ENCODE measurements around the gene PLCB4.

The PLCB4 gene

DNA sequence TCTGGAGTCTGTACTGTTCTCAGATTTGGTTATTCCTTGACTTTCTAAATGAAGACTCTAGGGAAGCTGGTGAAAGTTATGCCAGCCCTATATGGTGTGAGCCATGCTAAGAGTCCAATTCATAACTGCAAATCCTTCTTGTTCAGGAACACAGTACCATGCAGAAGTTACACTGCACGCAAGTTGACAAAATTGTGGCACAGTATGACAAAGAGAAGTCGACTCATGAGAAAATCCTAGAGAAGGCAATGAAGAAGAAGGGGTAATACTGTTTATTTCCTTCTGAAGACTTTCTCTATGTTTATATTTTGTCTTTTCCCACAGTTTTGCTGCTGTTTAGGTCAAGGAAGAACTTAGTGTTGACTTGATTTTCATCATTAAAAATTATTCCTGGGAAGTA, 384.3 kb downstream of the PLCB4 start:
- no peak for DNase-seq (ENCODE audit: low read depth)

- peak; percentile 35 for DNase-seq (ENCODE audit: low read depth)
Measured at GRCh38 chr20:9454791-9455190, 385.9 kb downstream of the PLCB4 start.

DNA sequence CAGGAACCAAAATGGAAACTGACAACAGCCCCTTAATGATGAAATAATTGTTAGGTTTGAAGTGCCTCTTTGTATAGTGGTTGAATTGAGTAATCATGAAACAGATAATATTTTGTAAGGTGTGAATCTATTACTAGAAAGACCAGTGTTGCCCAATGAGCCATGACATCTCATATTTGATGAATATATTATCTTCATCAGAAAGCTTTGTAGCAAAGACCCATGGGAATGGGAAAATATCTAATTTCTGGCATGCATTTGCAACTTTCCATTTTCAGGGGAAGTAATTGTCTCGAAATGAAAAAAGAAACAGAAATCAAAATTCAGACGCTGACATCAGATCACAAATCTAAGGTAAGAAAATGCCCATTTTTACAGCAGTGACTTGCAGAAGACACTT, 388.2 kb downstream of the PLCB4 start:
- DNase-seq (ENCODE audit: low read depth) = no peak

DNA sequence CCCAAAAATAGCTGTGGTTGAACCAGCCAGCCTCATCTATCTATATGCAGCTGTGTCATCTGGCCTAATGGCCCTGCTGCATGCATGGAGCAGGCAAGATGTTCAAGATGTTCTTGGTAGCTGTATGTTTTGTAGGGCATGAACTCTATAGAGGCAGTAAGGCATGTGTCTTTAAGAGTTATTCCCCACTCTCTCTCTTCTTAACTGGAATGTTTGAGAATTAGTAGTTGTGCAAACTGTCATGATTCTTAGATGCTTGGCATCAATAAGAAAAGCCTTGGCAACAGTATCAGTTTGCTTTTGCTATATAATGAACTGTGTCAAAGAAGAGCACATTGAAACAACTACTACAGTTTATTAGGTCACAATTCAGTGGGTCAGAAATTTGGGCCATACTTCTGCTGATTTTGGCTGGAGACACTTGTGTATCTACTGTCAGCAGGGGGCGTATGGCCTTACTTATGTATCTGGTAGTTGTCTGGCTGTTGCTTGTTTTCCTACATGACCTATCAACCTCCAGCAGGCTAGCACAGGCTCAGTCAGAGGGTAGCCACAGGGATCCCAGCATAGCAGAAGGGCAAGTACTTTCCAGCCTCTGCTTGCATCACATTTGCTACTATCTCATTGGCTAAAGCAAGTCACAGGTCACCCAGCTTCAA, 389.4 kb downstream of the PLCB4 start:
- DNase-seq (ENCODE audit: low read depth) = no peak

GRCh38 chr20:9460518-9460917, 391.6 kb downstream of the PLCB4 start:
- DNase-seq (ENCODE audit: low read depth) = no peak

GRCh38 chr20:9467995-9468394, 399.1 kb downstream of the PLCB4 start:
- no peak for DNase-seq (ENCODE audit: low read depth)

- peak; percentile 50 for DNase-seq (ENCODE audit: low read depth)
Measured at GRCh38 chr20:9474835-9475415, 406.0 kb downstream of the PLCB4 start.

DNA sequence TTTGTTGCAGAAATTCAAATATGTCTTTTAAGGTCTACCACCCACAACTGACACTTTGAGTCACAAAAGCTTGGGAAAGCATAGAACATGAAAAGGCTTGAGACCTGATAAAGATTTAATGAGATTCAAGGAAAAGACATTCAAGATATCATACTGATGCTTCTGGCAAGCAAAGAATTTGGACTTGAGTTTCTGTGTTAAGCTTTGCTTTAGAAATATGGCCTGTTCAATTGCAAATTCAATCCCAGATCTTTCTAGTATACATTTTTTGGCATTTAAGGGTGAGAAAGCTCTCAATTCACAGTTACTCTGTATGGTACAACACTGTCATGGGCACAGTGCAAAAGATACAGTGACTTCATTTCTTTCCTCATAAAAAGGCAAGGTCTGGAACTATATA, 406.6 kb downstream of the PLCB4 start:
- DNase-seq (ENCODE audit: low read depth) = no peak

GRCh38 chr20:9476174-9476573, 407.3 kb downstream of the PLCB4 start:
- DNase-seq (ENCODE audit: low read depth) = no peak

- no peak for DNase-seq (ENCODE audit: low read depth)
Measured at GRCh38 chr20:9476637-9477036, 407.8 kb downstream of the PLCB4 start.

- DNase-seq (ENCODE audit: low read depth) = no peak
Measured at GRCh38 chr20:9478771-9479170, 409.9 kb downstream of the PLCB4 start.

- no peak for DNase-seq (ENCODE audit: low read depth)
Measured at GRCh38 chr20:9480066-9480465, 411.2 kb downstream of the PLCB4 start.

- no peak for DNase-seq (ENCODE audit: low read depth)
Measured at GRCh38 chr20:9482180-9482579, 413.3 kb downstream of the PLCB4 start.

- DNase-seq (ENCODE audit: low read depth) = no peak
Measured at GRCh38 chr20:9483131-9483530, 414.2 kb downstream of the PLCB4 start.

DNA sequence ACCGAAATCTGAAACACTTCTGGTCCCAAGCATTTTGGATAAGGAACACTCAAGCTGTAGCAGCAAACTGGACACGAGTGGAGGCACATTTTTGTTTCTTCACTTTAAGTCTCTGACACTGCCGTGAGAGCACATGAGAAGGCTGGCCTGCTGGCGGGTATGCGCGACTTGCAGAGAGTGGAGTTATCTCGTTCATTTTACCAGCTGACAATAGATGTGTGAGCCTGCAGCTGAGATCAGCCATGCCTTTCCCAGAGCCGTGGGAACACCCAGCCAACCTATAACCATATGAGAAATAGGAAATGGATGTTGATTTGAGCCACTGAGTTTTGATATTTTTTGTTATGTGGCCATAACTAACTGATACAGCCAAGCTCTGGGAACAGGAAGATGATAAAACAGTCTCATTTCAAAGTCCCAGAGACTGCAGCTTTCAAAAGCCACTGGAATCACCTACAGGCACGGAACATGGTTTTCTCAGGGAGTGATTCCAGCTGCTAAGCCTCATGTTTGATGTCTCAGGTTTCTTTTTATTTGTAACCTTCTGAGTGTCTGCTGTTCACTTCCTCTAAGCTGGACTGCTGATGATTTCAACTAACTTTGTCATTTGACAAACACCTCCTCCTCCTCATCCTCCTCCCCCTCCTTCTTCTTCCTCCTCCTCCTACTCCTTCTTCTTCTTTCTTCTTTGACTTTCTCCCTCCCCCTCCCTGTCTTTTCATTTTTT, 416.9 kb downstream of the PLCB4 start:
- no peak for DNase-seq (ENCODE audit: low read depth)

GRCh38 chr20:9487231-9487630, 418.3 kb downstream of the PLCB4 start:
- DNase-seq (ENCODE audit: low read depth) = no peak

DNA sequence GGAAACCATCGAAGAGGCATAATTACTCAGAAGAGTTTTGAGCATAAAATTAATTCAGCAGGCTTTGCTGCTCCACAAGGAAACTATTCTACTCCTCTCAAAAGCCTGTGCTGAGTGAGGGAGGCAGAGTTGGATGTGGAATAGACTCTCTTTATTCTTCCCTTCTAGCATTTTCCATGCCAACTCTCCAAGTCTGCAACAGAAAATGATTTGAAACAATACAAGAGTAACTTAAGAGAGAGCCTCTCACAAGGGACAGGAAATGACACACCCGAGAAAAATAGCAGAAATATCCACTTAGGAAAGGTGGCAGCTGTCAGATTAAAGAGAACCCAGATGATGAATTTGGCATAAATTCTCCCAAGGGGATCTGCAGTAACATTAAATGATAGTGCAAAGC, 419.2 kb downstream of the PLCB4 start:
- DNase-seq (ENCODE audit: low read depth) = no peak

- DNase-seq (ENCODE audit: low read depth) = no peak
Measured at GRCh38 chr20:9490161-9490560, 421.3 kb downstream of the PLCB4 start.

DNA sequence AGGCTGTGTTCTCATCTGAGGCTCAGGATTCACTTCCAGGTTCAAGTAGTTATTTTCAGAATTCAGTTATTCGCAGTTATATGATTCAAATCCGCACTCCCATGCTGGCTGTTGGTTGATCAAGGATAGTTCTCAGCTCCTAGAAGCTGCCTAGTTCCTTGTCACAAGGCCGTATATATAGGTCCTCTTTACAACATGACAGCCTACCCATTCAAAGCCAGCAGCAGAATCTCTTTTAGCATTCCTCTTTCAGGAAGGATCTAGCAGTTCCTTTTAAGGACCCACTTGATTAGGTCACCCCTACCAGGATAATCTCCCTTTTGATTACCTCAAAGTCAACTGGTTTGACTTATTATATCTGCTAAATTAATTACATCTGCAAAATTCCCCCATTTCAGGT, 421.7 kb downstream of the PLCB4 start:
- DNase-seq (ENCODE audit: low read depth) = no peak

GRCh38 chr20:9491324-9491723, 422.4 kb downstream of the PLCB4 start:
- no peak for DNase-seq (ENCODE audit: low read depth)

- DNase-seq (ENCODE audit: low read depth) = peak; percentile 66
Measured at GRCh38 chr20:9492067-9492466, 423.2 kb downstream of the PLCB4 start.

DNA sequence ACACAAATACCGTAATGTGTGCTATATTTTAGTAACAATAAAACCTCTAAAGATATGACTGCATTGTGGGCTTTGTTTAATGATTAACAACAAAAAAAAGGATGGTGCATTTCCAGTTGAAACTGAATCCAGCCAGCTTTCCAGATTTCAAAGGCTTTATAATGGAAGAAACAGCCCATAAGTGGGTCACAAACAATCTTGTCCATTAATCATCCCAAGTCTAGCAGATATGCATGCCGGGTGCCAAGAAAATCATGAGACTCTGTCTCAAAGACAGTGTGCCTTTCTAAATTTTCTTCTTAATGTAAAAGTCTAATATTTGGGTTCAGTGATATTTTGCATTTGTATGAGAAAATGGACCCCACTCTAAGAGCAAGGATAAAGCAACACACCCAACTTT, 424.9 kb downstream of the PLCB4 start:
- DNase-seq (ENCODE audit: low read depth) = peak; percentile 21

- DNase-seq (ENCODE audit: low read depth) = no peak
Measured at GRCh38 chr20:9495701-9496100, 426.8 kb downstream of the PLCB4 start.

- no peak for DNase-seq (ENCODE audit: low read depth)
Measured at GRCh38 chr20:9496155-9496554, 427.3 kb downstream of the PLCB4 start.

Data from stromal cell of bone marrow (primary cell).